ENCODE measurements around the gene UPF3A.
A peak's percentile ranks its signal among the peaks of the same experiment; 100 is the strongest.
"Not testable (repeated sequence)": the region's sequence is repeated elsewhere in the genome, so short reads cannot be mapped to it uniquely, and the experiment has no call there.

The UPF3A gene

DNA sequence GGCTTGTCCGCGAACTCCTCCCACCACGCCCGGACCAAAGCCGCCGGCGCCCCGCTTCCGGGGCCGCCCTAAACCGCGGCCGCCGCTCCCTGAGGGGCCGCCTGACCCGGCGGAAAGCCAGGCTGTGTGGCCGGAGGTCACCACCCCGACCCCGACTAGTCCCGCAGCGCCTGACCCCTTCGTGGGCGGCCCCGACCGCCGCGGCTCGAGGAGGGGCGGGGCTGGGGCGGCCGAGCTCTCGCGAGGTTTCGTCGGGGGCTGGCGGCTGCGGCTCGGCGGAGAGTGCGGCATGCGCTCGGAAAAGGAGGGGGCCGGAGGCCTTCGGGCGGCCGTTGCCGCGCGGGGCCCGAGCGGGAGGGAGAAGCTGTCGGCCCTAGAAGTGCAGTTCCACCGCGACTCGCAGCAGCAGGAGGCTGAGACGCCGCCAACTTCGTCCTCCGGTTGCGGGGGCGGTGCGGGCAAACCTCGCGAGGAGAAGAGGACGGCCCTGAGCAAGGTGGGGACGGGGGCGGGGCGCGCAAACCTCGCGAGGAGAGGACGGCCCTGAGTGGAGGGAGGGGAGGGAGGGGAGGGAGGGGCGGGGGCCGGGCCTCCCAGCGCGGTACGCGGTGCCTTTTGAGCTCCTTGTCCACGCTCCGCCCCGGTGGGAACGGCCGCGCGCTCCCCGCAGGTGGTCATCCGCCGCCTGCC is at the start of gene UPF3A:
Gene UPF3A (plus strand): TSS at position 251 of the 690 bp plus-strand sequence. CDS start 39 bp downstream, at position 290.
- peak in 55 of 56 donors; percentile 66 to 99 (median 92) for DNase-seq

- DNase-seq: no peak
Measured at GRCh38 chr13:114231886-114232285, 49.5 kb upstream of the UPF3A start.

GRCh38 chr13:114234266-114234644 is 47.1 kb upstream of the UPF3A start:
- no peak for DNase-seq

DNA sequence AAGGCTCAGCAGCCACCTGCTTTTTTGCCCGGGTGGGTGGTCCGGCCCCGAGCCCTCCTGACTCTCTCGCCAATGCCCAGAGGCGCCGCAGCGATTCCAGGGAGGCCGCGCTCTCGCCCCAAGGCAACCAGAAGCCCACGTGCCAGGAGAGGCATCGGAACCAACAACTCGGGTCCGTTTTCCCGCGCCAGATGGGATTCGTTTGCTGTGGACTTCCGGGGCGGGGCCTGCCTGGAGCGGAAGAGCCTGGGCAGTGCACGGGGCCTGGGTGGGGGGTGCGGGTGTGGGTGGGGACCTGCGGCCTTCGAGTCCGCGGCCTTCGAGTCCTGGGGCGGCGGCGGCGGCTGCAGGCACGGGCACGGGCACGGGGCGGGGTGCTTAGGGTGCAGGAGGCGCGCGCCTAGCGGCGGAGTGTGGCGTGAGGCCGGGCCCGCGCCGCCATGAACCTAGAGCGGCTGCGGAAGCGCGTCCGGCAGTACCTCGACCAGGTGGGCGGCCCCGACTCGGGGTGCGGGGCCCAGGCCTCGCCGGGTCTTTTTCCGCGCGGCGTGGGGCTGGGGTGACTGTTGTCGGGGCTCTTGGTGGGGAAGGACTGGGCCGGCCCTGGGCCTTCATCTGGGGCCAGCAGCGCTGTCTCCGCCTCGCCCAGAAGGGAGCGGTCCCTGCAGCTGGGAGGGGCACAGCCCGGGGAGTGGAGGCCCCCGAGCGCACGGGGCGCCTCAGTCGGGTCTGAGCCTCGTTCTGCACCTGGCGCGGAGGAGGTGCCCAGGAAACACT is 46.6 kb upstream of the UPF3A start, which contains the start of gene CDC16:
Gene CDC16 (plus strand): TSS at position 253 of the 777 bp plus-strand sequence. CDS start 188 bp downstream, at position 441.
- DNase-seq: peak; percentile 43 to 97 (median 88)

DNA sequence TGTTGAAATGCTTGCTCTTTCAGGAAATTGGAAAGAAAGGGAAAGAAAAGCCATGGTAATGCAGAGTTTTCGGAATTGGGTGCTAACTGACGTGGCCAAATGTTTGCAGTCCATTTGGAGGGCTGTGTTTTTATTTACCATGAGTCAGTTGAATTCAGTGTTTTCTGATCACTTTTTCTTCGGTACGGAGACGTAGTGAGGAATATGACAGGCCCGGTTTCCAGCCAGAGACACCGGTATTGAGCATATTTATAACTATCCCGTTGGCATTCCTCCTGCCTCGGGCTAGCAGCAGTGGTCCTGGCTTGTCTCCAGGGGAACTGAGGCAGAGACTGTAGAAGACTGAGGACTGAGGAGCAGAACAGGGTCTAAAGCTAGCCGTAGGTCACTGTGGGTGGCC is 45.7 kb upstream of the UPF3A start:
- no peak for DNase-seq

- no peak for DNase-seq
Measured at GRCh38 chr13:114236227-114236626, 45.2 kb upstream of the UPF3A start.

DNA sequence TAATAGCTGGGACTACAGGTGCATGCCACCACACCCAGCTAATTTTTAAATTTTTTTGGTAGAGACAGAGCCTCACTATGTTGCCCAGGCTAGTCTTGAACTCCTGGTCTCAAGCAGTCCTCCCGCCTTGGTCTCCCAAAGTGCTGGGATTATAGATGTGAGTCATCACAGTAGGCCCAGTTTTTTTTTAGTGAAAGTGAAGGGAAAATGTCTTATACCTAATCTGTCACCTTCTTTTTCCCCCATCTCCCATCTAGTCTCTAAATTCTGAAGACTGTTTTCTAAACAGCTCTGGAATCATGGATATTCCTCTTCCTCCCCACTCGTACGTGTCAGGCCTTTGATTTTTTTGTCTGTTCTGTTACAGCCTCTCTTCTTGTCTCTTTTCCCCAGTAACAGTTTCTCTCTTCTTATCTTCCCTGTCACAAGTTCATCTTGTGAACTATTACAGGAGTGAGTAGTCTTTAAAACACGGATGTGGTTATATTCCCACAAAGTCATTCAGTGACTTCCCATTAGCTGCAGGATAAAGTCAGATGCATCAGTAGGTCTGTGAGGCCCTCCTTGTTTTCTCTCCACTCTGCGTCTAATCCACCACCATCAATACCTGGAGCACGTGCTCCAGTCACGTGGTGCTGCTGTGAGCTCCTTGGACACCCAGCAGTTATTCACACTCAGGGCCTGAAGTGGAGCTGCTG is 43.8 kb upstream of the UPF3A start:
- no peak for DNase-seq

DNA sequence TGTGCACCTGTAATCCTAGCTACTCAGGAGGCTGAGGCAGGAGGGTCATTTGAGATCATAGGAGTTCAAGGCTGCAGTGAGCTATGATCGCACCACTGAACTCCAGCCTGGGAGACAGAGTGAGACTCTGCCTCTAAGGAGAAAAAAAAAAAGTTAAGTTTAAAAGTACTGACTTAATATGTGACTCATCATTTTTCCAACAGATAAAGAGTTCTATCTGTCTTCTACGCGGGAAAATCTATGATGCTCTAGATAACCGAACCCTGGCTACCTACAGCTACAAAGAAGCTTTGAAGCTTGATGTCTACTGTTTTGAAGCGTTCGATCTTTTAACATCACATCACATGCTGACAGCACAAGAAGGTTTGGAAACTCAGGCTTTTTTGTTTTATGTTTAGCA is 39.5 kb upstream of the UPF3A start:
- no peak for DNase-seq

DNA sequence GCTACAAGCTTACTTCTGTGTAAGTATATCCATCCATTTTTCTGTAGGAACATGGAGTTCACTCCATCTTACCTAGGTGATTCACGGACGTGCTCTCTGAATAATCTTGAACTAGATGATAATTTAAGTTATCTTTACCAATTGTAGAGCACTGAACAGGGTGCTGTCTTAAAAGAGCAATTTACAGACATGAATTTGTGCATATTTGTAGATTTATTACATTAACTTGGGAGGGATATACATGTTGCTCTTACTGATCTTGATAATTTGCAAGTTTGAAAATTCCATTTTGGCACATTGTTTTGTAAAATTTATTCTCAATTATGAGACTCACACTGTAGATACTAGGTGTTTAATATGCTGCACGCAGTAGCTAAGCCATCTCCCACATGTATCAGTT is 37.4 kb upstream of the UPF3A start:
- no peak for DNase-seq

GRCh38 chr13:114244637-114245036 is 36.8 kb upstream of the UPF3A start:
- no peak for DNase-seq

DNA sequence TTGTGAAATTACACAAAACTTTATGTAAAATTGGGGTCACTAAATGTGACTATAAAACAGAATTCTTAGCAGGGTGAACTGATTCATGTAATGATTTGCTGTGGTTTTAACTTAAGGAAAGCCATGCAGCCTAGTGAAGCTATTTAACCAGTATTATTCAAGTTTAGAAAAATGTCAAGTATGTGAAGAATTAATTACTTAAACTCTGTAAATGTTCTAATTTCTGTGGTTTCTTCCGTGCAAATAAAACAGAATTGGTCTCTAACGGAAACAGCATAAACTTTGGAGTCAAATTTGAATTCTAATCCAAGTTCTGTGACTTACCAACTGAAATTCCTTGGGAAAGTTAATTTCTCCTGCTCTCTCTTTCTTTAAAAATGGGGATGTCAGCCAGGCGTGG is 33.4 kb upstream of the UPF3A start:
- DNase-seq: no peak

DNA sequence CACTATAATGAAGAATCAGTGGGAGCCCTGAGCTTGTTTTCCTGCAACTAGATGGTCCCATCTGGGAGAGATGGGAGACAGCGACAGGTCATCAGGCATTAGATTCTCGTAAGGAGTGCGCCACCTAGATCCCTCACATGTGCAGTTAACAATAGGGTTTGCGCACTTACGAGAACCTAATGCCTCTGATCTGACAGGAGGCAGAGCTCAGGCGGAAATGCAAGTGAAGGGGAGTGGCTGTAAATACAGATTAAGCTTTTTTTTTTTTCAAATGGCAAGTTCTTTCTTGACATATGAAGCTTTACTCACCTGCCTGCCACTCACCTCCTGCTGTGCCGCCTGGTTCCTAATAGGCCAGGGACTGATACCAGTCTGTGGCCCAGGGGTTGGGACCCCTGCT is 32.3 kb upstream of the UPF3A start:
- DNase-seq: no peak

DNA sequence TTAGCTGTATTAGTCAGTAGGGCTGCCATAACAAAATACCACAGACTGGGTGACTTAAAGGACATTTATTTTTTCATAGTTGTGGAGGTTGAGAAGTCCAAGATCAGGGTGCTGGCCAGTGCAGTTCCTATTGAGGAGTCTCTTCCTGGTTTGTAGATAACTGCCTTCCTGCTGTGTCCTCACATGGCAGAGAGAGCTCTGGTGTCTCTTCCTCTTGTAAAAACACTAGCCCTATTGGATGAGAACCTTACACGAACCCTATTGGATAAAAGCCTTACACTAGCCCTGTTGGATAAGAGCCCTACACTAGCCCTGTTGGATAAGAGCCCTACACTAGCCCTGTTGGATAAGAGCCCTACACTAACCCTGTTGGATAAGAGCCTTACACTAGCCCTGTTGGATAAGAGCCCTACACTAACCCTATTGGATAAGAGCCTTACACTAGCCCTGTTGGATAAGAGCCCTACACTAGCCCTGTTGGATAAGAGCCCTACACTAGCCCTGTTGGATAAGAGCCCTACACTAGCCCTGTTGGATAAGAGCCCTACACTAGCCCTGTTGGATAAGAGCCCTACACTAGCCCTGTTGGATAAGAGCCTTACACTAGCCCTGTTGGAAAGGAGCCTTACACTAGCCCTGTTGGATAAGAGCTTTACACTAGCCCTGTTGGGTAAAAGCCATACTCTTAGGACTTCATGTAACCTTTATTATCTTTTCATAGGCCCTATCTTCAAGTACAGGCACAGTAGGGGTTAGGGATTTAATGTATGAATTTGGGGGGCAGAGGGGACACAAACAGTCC is 29.6 kb upstream of the UPF3A start:
- DNase-seq: not testable (repeated sequence)

GRCh38 chr13:114256547-114256946 is 24.9 kb upstream of the UPF3A start:
- no peak for DNase-seq

DNA sequence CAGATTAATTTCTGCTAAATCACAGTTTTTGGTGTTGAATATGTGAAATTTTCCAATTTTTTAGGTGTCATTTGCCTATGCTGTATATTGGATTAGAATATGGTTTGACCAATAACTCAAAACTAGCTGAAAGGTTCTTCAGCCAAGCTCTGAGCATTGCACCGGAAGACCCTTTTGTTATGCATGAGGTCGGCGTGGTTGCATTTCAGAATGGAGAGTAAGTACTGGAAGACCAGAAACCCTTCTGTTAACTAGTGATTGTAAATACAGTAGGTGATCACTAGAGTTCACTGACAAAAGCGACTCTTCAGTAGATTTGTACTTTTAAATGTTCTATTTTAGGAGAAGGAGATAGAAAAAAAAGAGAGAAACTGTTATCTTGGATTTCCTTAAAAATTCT is 24.4 kb upstream of the UPF3A start:
- no peak for DNase-seq

DNA sequence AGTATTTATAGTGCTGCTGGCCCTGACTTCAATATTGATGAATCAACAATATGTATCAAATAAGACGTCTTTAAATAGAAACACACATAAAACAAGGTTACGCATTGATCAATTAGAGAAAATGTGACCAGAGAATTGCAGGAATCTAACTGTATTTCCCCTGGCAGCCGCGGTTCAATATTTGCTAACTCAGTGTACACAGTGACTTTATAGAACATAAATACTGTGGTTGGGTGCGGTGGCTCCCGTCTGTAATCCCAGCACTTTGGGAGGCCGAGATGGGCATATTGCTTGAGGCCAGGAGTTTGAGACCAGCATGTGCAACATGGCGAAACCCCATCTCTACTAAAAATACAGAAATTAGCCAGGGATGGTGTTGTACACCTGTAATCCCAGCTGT is 22.8 kb upstream of the UPF3A start:
- no peak for DNase-seq

DNA sequence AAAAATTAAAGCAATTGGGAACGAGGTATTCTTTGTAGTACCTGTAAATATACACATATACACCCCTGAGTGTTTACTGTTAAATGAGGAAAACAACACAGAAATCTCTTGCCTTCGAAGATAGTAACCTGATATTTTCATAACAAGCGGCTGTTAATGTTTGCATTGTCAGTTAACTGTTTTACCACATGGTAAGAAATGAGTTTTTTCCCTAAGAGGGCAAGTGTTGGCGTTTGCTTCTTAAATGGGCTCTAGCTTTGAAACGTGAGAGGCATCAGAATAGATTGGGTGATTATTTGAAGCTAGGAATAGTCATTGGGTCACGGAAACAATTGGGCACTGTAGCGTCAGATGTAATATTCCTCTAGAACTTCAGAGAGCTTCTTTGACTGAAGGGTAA is 22.0 kb upstream of the UPF3A start:
- DNase-seq: no peak

- no peak for DNase-seq
Measured at GRCh38 chr13:114259974-114260373, 21.4 kb upstream of the UPF3A start.

DNA sequence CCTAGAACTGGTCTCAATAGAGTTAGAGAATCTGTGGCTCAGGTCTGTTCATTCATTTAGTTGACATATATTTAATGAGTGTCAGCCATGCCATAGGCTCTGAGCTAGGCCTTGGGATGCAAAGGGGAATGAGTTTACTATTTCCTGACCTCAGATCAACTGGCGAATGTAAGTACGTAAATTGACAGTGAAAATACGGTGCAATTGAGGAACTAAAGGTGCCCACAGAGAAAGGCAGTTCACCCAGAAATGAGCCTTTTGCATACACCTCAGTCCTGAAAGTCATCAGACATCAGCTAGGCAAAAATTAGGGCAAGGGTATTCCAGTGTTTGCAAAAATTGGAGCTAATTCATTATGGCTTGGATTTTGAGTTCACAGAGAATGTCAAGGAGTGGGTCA is 20.6 kb upstream of the UPF3A start:
- DNase-seq: no peak

- DNase-seq: no peak
Measured at GRCh38 chr13:114261328-114261965, 20.0 kb upstream of the UPF3A start.

DNA sequence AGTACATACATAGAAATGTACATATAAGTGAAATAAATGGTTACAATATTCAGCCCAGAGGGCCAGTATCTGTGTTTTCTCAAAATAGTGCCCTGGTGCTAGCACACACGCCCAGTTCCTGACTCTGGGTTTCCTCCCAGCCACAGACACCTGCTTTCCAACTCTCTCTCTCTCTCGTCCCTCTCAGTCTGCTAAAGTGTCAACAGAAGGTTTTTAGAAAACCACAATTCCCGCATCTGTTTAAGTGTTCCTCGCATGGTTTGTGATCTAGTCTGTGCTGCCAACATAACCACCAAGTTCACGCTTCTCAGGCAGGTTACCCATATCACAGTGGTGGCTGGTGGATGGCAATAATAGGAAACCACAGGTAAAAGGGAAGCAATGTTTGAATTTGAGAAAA is 17.8 kb upstream of the UPF3A start:
- DNase-seq: no peak
